ENCODE results near the gene CABP7.

DNA sequence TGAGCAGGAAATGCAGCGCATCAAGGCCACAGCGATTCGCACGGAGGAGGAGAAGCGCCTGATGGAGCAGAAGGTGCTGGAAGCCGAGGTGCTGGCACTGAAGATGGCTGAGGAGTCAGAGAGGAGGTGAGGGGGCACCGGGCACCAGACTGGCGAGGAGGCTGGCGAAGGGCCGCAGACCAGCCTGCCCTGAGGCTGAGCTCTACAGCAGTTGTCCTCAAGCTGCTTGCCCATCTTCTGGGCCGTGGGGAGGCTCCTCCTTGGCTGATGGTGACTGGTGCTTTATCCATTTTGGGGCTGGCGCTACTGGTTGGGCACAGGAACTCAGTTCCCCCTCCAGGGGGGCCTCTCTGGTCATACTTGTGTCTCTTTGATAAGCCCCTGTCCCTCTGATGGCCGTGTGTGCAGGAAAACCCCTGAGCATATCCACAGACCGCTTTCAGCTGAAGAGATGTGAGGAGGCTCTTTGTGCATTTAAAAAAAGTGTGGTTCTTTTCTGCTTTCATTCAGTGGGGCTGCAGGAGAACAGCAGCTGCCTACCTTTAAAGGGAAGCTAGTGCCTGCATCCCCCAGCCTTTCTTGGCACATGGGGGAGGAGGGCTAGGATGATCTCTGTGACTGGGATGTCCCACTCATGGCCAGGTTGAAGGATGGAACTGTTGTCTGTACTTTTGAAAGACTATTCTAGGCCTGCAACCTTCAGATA is 46.3 kb upstream of the CABP7 start:
- no peak for TF ChIP-seq POLR2A (IDR thresholded peaks at IDR 0.05)
- TF ChIP-seq, protein P1, sequence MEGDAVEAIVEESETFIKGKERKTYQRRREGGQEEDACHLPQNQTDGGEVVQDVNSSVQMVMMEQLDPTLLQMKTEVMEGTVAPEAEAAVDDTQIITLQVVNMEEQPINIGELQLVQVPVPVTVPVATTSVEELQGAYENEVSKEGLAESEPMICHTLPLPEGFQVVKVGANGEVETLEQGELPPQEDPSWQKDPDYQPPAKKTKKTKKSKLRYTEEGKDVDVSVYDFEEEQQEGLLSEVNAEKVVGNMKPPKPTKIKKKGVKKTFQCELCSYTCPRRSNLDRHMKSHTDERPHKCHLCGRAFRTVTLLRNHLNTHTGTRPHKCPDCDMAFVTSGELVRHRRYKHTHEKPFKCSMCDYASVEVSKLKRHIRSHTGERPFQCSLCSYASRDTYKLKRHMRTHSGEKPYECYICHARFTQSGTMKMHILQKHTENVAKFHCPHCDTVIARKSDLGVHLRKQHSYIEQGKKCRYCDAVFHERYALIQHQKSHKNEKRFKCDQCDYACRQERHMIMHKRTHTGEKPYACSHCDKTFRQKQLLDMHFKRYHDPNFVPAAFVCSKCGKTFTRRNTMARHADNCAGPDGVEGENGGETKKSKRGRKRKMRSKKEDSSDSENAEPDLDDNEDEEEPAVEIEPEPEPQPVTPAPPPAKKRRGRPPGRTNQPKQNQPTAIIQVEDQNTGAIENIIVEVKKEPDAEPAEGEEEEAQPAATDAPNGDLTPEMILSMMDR (IDR thresholded peaks at IDR 0.05) = no peak
